GM12878 (cell line): ENCODE data around the gene PRUNE2. TPM values are rescaled to one million over a fixed set of nuclear protein-coding genes. Genes with fewer than 3 reads are reported as not detected.

ENCODE experiments used
- JUNB ChIP-seq: IDR thresholded peaks from 2 replicates; pipeline ENCODE4 v1.6.1; 2016; ENCODE audit warnings: antibody characterized with exemption, mild to moderate bottlenecking
- NFIC ChIP-seq: IDR thresholded peaks from 2 replicates; pipeline ENCODE4 v1.6.1; 2012; ENCODE audit warnings: low read depth, mild to moderate bottlenecking, inconsistent platforms, low read length, moderate library complexity
- PAX5 ChIP-seq: IDR thresholded peaks from 2 replicates; pipeline ENCODE4 v1.6.1; 2011; ENCODE audit warnings: low read depth, low read length, borderline replicate concordance
- TARDBP ChIP-seq: IDR thresholded peaks from 2 replicates; pipeline ENCODE4 v1.6.1; 2016; ENCODE audit warnings: borderline replicate concordance
- TCF12 ChIP-seq: IDR thresholded peaks from 2 replicates; pipeline ENCODE4 v1.6.1; 2011; ENCODE audit warnings: low read depth, mild to moderate bottlenecking, low read length
- polyA plus RNA-seq, 11 experiments: library from polyadenylated mRNA; depleted of rRNA in 4 of 11; unstranded in 6 of 11; stranded (reverse) in 5 of 11; fragments of >200 nt; fragmentation: Nextera tagmentation in 4 of 11; fragmentation: Illumina TruSeq in 1 of 11; extraction: Ambion mirVana in 4 of 11; extraction: Trizol in 1 of 11; gene quantifications; 1 replicate in 1 of 11; 2 replicates in 10 of 11; pipeline versions ENCODE4 v1.2.1 to v1.2.3, GENCODE V29; 2011 to 2016; ENCODE audit warnings: inconsistent platforms in 2 of 11, missing spikeins in 2 of 11, low read depth in 1 of 11
- total RNA-seq, 4 experiments: library from RNA; depleted of rRNA in 3 of 4; stranded (reverse); fragments of >200 nt in 3 of 4; fragmentation: Illumina TruSeq in 1 of 4; extraction: Trizol in 1 of 4; gene quantifications; 2 replicates each; pipeline versions ENCODE4 v1.2.1 to v1.2.3, GENCODE V29; 2013 to 2021
- TF ChIP-seq, protein P1 (sequence below): IDR thresholded peaks from 2 replicates; pipeline ENCODE4 v1.6.1; 2012; ENCODE audit warnings: low read length, inconsistent platforms
- TF ChIP-seq, protein P2 (sequence below): fragments of 450-650 bp; IDR thresholded peaks from 2 replicates; pipeline ENCODE4 v1.6.1; 2018; ENCODE audit warnings: mild to moderate bottlenecking, low read depth, moderate library complexity; ENCODE audit not compliant: partially characterized antibody
- TF ChIP-seq, protein P3 (sequence below), 3 experiments: IDR thresholded peaks in 2 of 3; conservative IDR thresholded peaks in 1 of 3; 2 replicates each; pipeline ENCODE4 v1.5.1; 2011; ENCODE audit warnings: low read depth in 3 of 3, low read length in 3 of 3, mild to moderate bottlenecking in 3 of 3, control low read depth in 2 of 3, moderate library complexity in 2 of 3, inconsistent platforms in 1 of 3, mixed read lengths in 1 of 3; ENCODE audit not compliant: control insufficient read depth in 2 of 3, insufficient read depth in 1 of 3; ENCODE audit errors: extremely low read depth in 1 of 3
- TF ChIP-seq, protein P4 (sequence below): IDR thresholded peaks from 2 replicates; pipeline ENCODE4 v1.6.1; 2012; ENCODE audit warnings: low read depth, low read length, improper control_type of control experiment

PRUNE2 gene
- total and polyA plus RNA-seq, 10 of the 15 experiments (the other 5 are each of a cell fraction or from before 2014, with no cell fraction given): 0.07 to 0.63 (median 0.25) TPM

DNA sequence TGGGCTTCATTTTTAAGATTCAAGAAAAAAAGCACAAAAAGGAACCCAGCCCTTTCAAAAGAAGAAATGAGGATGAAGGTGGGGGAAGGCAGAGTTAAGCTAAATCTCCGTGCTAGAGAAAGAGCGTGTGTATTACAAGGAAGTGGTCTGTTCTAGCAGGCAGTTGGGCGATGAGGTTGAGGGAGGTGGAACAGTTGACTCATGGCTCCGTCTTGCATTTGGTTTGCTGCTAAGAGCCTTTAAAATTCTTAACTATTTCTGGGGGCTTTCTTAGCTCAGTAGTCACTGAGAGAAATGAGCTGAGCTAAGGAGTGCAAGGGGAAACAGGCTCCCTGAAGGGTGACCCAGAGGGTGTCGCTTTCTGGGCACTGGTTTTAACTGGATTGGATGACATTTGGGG lies 329.6 kb downstream of the PRUNE2 start (continued):
- TF ChIP-seq, protein P1, sequence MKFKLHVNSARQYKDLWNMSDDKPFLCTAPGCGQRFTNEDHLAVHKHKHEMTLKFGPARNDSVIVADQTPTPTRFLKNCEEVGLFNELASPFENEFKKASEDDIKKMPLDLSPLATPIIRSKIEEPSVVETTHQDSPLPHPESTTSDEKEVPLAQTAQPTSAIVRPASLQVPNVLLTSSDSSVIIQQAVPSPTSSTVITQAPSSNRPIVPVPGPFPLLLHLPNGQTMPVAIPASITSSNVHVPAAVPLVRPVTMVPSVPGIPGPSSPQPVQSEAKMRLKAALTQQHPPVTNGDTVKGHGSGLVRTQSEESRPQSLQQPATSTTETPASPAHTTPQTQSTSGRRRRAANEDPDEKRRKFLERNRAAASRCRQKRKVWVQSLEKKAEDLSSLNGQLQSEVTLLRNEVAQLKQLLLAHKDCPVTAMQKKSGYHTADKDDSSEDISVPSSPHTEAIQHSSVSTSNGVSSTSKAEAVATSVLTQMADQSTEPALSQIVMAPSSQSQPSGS: peak; percentile 55; the same call in 1 of the 2 replicates
- TF ChIP-seq NFIC (peak; percentile 60; the same call in 1 of the 2 replicates), PAX5 (peak; percentile 45; the same call in 1 of the 2 replicates), JUNB (no peak; the same call in 1 of the 2 replicates), TARDBP (no peak), TCF12 (no peak)
- TF ChIP-seq, protein P2, sequence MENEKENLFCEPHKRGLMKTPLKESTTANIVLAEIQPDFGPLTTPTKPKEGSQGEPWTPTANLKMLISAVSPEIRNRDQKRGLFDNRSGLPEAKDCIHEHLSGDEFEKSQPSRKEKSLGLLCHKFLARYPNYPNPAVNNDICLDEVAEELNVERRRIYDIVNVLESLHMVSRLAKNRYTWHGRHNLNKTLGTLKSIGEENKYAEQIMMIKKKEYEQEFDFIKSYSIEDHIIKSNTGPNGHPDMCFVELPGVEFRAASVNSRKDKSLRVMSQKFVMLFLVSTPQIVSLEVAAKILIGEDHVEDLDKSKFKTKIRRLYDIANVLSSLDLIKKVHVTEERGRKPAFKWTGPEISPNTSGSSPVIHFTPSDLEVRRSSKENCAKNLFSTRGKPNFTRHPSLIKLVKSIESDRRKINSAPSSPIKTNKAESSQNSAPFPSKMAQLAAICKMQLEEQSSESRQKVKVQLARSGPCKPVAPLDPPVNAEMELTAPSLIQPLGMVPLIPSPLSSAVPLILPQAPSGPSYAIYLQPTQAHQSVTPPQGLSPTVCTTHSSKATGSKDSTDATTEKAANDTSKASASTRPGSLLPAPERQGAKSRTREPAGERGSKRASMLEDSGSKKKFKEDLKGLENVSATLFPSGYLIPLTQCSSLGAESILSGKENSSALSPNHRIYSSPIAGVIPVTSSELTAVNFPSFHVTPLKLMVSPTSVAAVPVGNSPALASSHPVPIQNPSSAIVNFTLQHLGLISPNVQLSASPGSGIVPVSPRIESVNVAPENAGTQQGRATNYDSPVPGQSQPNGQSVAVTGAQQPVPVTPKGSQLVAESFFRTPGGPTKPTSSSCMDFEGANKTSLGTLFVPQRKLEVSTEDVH: no peak
- TF ChIP-seq, protein P3, sequence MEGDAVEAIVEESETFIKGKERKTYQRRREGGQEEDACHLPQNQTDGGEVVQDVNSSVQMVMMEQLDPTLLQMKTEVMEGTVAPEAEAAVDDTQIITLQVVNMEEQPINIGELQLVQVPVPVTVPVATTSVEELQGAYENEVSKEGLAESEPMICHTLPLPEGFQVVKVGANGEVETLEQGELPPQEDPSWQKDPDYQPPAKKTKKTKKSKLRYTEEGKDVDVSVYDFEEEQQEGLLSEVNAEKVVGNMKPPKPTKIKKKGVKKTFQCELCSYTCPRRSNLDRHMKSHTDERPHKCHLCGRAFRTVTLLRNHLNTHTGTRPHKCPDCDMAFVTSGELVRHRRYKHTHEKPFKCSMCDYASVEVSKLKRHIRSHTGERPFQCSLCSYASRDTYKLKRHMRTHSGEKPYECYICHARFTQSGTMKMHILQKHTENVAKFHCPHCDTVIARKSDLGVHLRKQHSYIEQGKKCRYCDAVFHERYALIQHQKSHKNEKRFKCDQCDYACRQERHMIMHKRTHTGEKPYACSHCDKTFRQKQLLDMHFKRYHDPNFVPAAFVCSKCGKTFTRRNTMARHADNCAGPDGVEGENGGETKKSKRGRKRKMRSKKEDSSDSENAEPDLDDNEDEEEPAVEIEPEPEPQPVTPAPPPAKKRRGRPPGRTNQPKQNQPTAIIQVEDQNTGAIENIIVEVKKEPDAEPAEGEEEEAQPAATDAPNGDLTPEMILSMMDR (IDR thresholded peaks at IDR 0.05 in 2 of 3, conservative IDR thresholded peaks at IDR 0.05 in 1 of 3; ENCODE audit: control insufficient read depth in 2 of 3, extremely low read depth in 1 of 3, insufficient read depth in 1 of 3, low read depth in 3 of 3, low read length in 3 of 3): no peak
- TF ChIP-seq, protein P4, sequence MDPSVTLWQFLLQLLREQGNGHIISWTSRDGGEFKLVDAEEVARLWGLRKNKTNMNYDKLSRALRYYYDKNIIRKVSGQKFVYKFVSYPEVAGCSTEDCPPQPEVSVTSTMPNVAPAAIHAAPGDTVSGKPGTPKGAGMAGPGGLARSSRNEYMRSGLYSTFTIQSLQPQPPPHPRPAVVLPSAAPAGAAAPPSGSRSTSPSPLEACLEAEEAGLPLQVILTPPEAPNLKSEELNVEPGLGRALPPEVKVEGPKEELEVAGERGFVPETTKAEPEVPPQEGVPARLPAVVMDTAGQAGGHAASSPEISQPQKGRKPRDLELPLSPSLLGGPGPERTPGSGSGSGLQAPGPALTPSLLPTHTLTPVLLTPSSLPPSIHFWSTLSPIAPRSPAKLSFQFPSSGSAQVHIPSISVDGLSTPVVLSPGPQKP: no peak
